WERI-Rb-1 (cell line): ENCODE data around the gene STMN1.

Source experiments
- DNase-seq: peaks from one replicate; pipeline ENCODE4 v3.0.0-alpha.2; 2020
- H3K27ac ChIP-seq: fragments of 250-450 bp; sonication (Bioruptor Pico); 2 replicates; pipeline ENCODE4 v1.5.1; 2020; ENCODE audit warnings: mild to moderate bottlenecking, moderate library complexity
- H3K27me3 ChIP-seq: fragments of 250-450 bp; sonication (Bioruptor Pico); 2 replicates; pipeline ENCODE4 v1.5.1; 2021; ENCODE audit warnings: mild to moderate bottlenecking, low read depth, moderate library complexity; ENCODE audit not compliant: insufficient read depth, severe bottlenecking
- H3K36me3 ChIP-seq: fragments of 250-450 bp; sonication (Bioruptor Pico); 2 replicates; pipeline ENCODE4 v1.5.1; 2020; ENCODE audit warnings: mild to moderate bottlenecking, moderate library complexity
- H3K4me3 ChIP-seq: 2 replicates; pipeline ENCODE4 v1.5.1; 2011; ENCODE audit warnings: low read depth, mild to moderate bottlenecking, control low read depth, low read length
- H3K9me3 ChIP-seq: fragments of 250-450 bp; sonication (Bioruptor Pico); 2 replicates; pipeline ENCODE4 v1.5.1; 2021; ENCODE audit warnings: mild to moderate bottlenecking, moderate library complexity; ENCODE audit not compliant: severe bottlenecking
- TF ChIP-seq, protein P1 (sequence below): IDR thresholded peaks from 2 replicates; pipeline ENCODE4 v1.5.1; 2011; ENCODE audit warnings: low read depth, mild to moderate bottlenecking, control low read depth, inconsistent platforms, low read length

The STMN1 gene

DNA sequence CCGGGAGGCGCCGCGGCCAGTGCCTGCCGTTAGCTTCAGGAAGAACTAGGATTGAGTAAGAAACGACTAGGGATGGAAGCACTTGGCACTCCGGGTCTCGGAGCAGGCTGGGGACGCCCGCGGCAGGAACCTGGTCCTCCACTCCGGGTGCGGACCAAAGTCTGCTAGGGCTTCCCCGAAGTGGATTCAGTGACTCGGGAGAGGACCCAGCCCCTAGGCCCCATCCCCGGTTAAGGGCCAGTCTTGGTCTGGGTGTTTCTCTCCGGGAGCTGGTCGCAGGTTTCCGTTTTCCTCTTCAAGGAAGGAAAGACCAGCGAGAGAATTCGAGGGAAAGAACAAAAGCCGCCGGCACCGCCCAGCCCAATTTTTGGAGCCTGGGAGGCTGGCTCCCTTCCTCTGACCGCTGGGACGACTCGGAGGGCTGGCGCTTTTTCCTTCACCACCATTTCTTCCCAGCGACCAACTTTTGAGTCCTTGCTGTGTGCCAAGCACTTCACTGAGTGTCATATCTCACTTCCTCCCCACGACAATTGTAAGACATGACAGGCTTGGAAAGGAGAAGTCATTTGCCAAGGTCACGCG is 16.8 kb upstream of the STMN1 start:
- H3K4me3 ChIP-seq = no peak overlapping the region
- H3K27me3 ChIP-seq = no peaks in the 10 kb centered on the region
- H3K27ac ChIP-seq = no peak overlapping the region
- TF ChIP-seq, protein P1, sequence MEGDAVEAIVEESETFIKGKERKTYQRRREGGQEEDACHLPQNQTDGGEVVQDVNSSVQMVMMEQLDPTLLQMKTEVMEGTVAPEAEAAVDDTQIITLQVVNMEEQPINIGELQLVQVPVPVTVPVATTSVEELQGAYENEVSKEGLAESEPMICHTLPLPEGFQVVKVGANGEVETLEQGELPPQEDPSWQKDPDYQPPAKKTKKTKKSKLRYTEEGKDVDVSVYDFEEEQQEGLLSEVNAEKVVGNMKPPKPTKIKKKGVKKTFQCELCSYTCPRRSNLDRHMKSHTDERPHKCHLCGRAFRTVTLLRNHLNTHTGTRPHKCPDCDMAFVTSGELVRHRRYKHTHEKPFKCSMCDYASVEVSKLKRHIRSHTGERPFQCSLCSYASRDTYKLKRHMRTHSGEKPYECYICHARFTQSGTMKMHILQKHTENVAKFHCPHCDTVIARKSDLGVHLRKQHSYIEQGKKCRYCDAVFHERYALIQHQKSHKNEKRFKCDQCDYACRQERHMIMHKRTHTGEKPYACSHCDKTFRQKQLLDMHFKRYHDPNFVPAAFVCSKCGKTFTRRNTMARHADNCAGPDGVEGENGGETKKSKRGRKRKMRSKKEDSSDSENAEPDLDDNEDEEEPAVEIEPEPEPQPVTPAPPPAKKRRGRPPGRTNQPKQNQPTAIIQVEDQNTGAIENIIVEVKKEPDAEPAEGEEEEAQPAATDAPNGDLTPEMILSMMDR = no peak
- H3K9me3 ChIP-seq = no peaks in the 10 kb centered on the region
- no peaks in the 10 kb centered on the region for H3K36me3 ChIP-seq
- no peak for DNase-seq

DNA sequence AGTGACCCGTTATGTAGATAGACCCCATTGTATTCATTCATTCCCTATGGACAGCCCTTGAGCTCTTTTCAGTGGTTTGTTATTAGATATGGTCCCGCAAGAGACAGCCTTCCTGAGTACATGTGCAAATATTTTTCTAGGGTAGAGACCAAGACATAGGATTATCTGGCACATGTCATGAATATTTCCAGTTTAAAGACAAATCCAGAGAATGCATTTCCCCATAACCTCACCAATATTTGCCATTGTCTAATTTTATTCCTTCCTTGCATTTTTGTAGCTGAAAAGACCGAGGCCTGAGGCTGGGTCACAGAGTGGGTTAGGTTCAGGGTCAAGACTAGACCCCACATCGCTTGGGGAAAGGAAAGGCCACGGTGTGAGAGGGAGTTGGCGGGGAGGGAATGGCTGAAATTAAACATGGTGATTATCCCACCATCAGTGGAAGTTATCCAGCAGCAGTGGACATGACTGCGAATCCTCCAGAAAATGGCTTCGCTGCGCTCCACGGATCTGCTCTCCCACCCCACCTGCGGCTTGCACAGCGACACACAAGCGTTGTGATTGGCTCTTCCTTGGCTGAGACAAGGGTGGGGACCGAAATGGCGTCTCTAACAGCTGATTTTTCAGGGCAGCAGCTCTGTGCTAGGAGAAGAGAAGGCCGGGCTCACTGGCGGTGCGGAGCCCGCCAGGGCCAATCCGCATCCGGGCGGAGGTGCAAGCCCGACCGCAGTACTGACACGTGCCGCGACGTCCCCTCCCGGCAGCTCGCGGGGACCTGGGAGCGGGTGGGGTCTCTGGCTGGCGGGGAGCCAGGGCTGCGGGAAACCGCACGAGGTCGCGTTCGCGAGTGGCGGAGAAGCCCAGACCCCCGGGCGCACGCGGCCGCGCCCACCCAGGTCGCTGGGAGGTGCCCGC is 16.1 kb upstream of the STMN1 start:
- DNase-seq = no peak
- Histone ChIP-seq H3K27ac (no peak overlapping the region), H3K9me3 (no peaks in the 10 kb centered on the region), H3K27me3 (no peaks in the 10 kb centered on the region), H3K36me3 (no peaks in the 10 kb centered on the region), H3K4me3 (no peak overlapping the region)
- TF ChIP-seq, protein P1 = no peak

DNA sequence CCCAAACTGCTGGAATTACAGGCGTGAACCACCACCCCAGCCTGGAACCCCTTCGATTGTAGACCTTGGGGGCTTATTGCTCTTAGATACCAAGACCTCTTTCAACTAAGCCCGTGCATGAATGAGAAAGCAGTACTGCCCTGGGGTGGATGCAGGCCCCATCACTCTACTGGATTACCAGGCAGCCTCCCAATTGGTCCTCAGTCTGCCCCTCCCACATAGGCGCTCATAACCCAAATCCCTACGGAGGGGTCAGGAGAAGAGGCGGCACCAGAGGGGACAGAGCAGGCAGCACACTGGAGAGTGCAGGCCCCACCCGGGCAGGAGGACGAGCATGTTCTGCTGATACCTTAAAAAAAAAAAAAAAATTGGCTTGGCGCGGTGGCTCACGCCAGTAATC is 12.4 kb upstream of the STMN1 start:
- peaks cover 2% of the 10 kb centered on the region for H3K9me3 ChIP-seq
- H3K4me3 ChIP-seq = no peak overlapping the region
- H3K27me3 ChIP-seq = no peaks in the 10 kb centered on the region
- TF ChIP-seq, protein P1 = no peak
- no peak overlapping the region for H3K27ac ChIP-seq
- no peaks in the 10 kb centered on the region for H3K36me3 ChIP-seq
- no peak for DNase-seq

DNA sequence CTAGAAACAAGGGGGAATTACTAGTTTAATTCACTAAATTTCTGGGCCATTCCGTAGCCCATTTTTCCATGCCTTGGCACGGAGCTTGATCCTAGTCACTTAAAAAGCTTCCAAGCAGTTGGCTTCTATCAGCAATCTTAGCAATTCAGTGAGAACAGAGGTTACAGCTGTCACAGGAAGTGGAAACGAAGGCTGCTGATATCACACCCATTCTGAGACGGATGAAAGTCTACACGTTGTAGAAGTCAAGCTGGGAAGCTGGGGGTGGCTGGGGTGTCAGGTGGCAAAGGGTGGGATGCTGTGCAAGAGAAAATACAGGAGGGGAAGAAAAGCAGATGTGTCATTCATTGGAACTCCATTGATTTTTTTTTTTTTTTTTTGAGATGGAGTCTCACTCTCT is 11.8 kb upstream of the STMN1 start:
- Histone ChIP-seq H3K36me3 (no peaks in the 10 kb centered on the region), H3K27ac (no peak overlapping the region), H3K27me3 (no peaks in the 10 kb centered on the region), H3K4me3 (no peak overlapping the region), H3K9me3 (peaks cover 2% of the 10 kb centered on the region)
- DNase-seq = no peak
- TF ChIP-seq, protein P1 = no peak

DNA sequence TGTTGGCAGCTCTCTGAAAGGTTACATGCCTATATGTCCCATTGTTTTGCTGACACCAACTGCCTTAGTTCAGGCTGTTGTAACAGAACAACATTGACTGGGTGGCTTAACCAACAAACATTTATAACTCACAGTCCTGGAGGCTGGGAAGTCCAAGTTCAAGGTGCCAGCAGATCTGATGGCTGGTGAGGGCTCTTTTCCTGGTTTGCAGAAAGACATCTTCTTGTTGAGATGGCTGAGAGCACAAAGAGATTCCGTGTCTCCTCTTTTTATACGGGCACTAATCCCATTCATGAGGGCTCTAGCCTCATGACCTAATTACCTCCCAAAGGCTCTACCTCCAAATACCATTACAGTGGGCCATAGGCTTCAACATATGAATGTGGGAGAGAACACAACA is 10.2 kb upstream of the STMN1 start:
- no peak overlapping the region for H3K27ac ChIP-seq
- H3K9me3 ChIP-seq = peaks cover 2% of the 10 kb centered on the region
- no peak overlapping the region for H3K4me3 ChIP-seq
- no peaks in the 10 kb centered on the region for H3K36me3 ChIP-seq
- TF ChIP-seq, protein P1 = no peak
- no peak for DNase-seq
- H3K27me3 ChIP-seq = no peaks in the 10 kb centered on the region
